Lung (tissue), 12 donors: ENCODE results near the gene MTMR1. TPM values are rescaled to one million over a fixed set of nuclear protein-coding genes. Genes with fewer than 3 reads are reported as not detected.

Source experiments
- ATAC-seq: fragments of 200-7000 bp; cut with Tn5 transposase; one replicate; pipeline ENCODE4 v1.9.1; 2020; ENCODE audit warnings: moderate number of reproducible peaks; ENCODE audit not compliant: insufficient read depth, low FRiP score
- DNase-seq, 3 donors: peaks; one replicate each; pipeline ENCODE4 v3.0.0-alpha.2; 2013 to 2017
- H3K27ac ChIP-seq, 2 donors: one replicate each; pipeline ENCODE4 v1.5.1; 2013; ENCODE audit warnings: mild to moderate bottlenecking in 2 of 2, moderate library complexity in 2 of 2, control low read depth in 1 of 2, inconsistent platforms in 1 of 2, low read depth in 1 of 2, low read length in 1 of 2
- H3K27me3 ChIP-seq, 3 donors: one replicate each; pipeline ENCODE4 v1.5.1; 2013; ENCODE audit warnings: low read length in 2 of 3; ENCODE audit not compliant: control insufficient read depth in 3 of 3, insufficient read depth in 3 of 3
- H3K36me3 ChIP-seq, 4 donors: one replicate each; pipeline ENCODE4 v1.5.1; 2013; ENCODE audit warnings: low read length in 4 of 4, mild to moderate bottlenecking in 1 of 4, moderate library complexity in 1 of 4; ENCODE audit not compliant: control insufficient read depth in 4 of 4, insufficient read depth in 4 of 4
- H3K4me1 ChIP-seq, 5 donors: one replicate each; pipeline ENCODE4 v1.5.1; 2013; ENCODE audit warnings: low read length in 5 of 5, mild to moderate bottlenecking in 2 of 5, moderate library complexity in 1 of 5; ENCODE audit not compliant: control insufficient read depth in 5 of 5, insufficient read depth in 5 of 5
- H3K4me3 ChIP-seq: one replicate; pipeline ENCODE4 v1.5.1; 2013; ENCODE audit warnings: mild to moderate bottlenecking, control low read depth, moderate library complexity
- H3K9ac ChIP-seq, 2 donors: one replicate each; pipeline ENCODE4 v1.5.1; 2013; ENCODE audit warnings: low read length in 2 of 2, control low read depth in 1 of 2; ENCODE audit not compliant: insufficient read depth in 1 of 2
- H3K9me3 ChIP-seq, 4 donors: one replicate each; pipeline ENCODE4 v1.5.1; 2013; ENCODE audit warnings: low read length in 3 of 4, mild to moderate bottlenecking in 1 of 4, moderate library complexity in 1 of 4; ENCODE audit not compliant: control insufficient read depth in 4 of 4, insufficient read depth in 3 of 4
- WGBS, 2 donors: extraction: QIAGEN DNeasy Blood & Tissue Kit; methylation state at CpG; one replicate each; pipeline ENCODE4 v1.1.7; 2013; 5-methylcytosine and 5-hydroxymethylcytosine counted together
- polyA plus RNA-seq, 2 donors: library from polyadenylated mRNA; stranded (reverse); fragments of 200-250 nt; gene quantifications; one replicate each; pipeline ENCODE4 v1.2.1, GENCODE V29; 2013
- total RNA-seq, 2 donors: library from RNA; depleted of rRNA in 1 of 2; stranded (reverse); fragments of >200 nt in 1 of 2; gene quantifications; one replicate each; pipeline ENCODE4 v1.2.1, GENCODE V29; 2014 to 2021
- TF ChIP-seq, protein P1 (sequence below): IDR thresholded peaks from 2 replicates; pipeline ENCODE4 v1.5.1; 2012; ENCODE audit warnings: mild to moderate bottlenecking; ENCODE audit errors: control extremely low read depth, extremely low read depth
- donor health status: control.
- donor health status: control.
- donor health status: Bipolar disorder and iron deficiency.
- donor health status: healthy.
- donor health status: DM: yes; HTN: yes; CAD: no.

Gene MTMR1
- total and polyA plus RNA-seq, 4 donors, result 10.0 to 37.6 (median 15.9) TPM

DNA sequence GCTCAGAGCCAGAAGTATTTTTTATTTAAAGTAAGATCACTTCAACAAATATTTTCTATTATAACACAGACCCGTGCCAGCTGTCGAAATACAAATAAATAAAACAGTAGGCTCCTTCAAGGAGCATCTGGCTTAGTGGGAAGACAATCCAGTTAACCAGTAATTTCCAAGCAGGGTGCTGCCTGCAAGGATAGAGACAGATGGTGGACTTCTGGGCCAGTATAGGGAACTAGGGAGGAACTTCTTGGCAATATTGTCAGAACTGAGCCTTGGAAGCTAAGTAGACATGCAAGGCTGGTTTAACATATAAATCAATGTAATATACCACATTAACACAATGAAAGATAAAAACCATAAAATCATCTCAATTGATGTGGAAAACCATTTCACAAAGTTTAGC is 17.0 kb upstream of the MTMR1 start:
- ATAC-seq (no peak), DNase-seq (no peak)
- Histone ChIP-seq H3K36me3 (peaks cover 0 to 2% (median 0%) of the 10 kb centered on the region in 4 donors), H3K4me1 (no peaks in the 10 kb centered on the region), H3K9me3 (peaks cover 0 to 7% (median 3%) of the 10 kb centered on the region in 4 donors), H3K9ac (no peak overlapping the region), H3K27me3 (no peaks in the 10 kb centered on the region), H3K27ac (no peak overlapping the region), H3K4me3 (no peak overlapping the region)
- 50 to 78% methylated on average over 2 of the region's 2 CpGs for WGBS, 2 donors
- TF ChIP-seq, protein P1, sequence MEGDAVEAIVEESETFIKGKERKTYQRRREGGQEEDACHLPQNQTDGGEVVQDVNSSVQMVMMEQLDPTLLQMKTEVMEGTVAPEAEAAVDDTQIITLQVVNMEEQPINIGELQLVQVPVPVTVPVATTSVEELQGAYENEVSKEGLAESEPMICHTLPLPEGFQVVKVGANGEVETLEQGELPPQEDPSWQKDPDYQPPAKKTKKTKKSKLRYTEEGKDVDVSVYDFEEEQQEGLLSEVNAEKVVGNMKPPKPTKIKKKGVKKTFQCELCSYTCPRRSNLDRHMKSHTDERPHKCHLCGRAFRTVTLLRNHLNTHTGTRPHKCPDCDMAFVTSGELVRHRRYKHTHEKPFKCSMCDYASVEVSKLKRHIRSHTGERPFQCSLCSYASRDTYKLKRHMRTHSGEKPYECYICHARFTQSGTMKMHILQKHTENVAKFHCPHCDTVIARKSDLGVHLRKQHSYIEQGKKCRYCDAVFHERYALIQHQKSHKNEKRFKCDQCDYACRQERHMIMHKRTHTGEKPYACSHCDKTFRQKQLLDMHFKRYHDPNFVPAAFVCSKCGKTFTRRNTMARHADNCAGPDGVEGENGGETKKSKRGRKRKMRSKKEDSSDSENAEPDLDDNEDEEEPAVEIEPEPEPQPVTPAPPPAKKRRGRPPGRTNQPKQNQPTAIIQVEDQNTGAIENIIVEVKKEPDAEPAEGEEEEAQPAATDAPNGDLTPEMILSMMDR, result no peak

DNA sequence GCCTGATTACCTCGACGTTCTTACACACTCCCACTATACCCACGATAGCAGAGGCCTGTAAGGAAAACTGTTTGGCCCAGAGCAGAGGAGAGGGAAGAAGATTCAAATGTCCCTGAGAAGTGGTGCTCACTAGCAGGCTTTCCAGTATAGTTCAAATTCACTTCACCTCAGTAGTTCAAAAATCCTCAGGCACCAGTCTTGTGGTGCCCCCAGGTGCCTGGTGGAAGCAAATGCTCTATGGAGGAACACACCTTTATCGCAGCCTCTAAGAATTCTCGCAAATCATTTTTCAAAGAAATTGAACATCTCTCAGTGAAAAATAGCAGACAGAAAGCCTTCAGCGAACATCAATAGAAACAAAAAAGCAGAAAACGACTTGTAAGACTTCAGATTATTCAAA is 12.2 kb upstream of the MTMR1 start:
- TF ChIP-seq, protein P1, result no peak
- Histone ChIP-seq H3K9me3 (peaks cover 0 to 10% (median 3%) of the 10 kb centered on the region in 4 donors), H3K27me3 (peaks cover 0 to 2% (median 0%) of the 10 kb centered on the region in 3 donors), H3K27ac (no peak overlapping the region), H3K4me3 (no peak overlapping the region), H3K36me3 (no peaks in the 10 kb centered on the region), H3K9ac (no peak overlapping the region), H3K4me1 (no peaks in the 10 kb centered on the region)
- 56 to 69% methylated on average over 7 of the region's 7 CpGs for WGBS, 2 donors
- ATAC-seq (no peak), DNase-seq (peak in 2 of 3 donors; percentile 21 to 24)

- TF ChIP-seq, protein P1, result no peak
- no peak overlapping the region for H3K4me3 ChIP-seq
- H3K9ac ChIP-seq, result no peak overlapping the region
- H3K27me3 ChIP-seq, result peaks cover 0 to 2% (median 0%) of the 10 kb centered on the region in 3 donors
- no peak for DNase-seq
- H3K27ac ChIP-seq, result no peak overlapping the region
- no peaks in the 10 kb centered on the region for H3K4me1 ChIP-seq
- no peak for ATAC-seq
- WGBS, 2 donors, result 79 to 97% methylated on average over 3 of the region's 3 CpGs
- no peaks in the 10 kb centered on the region for H3K36me3 ChIP-seq
- H3K9me3 ChIP-seq, result peaks cover 0 to 3% (median 0%) of the 10 kb centered on the region in 4 donors
These were observed 10.1 kb upstream of the MTMR1 start for GRCh38 chrX:150683112-150683511.

DNA sequence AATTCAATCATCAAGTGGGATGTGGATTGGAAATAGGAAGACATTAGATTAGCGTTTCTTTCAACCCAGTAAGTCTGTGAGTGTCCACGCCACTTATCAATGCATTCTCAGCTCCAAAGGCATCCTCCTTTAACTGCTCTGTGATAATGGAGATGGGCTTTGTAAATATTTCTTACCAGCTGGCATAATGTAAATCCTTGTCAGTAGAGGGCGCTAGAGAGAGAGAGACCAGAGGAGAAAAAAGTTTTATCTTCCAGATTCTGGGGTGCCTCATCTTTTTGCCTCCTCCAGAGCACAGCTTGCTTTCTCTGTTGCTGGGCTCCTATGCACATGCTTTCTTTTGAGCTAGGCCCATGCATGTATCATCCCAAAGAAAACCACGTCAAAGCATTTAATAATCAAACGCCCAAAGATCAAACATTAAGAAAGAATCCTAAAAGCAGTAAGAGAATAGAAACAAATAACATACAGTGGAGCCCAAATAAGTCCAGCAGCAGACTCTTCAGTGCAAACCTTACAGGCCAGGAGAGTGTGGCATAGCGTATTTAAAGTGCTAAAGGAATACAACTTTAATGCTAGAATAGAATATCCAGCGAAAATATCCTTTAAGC is 9.6 kb upstream of the MTMR1 start:
- H3K4me1 ChIP-seq, result no peaks in the 10 kb centered on the region
- DNase-seq, result peak in 2 of 3 donors; percentile 16 to 21
- WGBS, 2 donors, result 39 to 59% methylated on average over 7 of the region's 7 CpGs
- peaks cover 0 to 3% (median 0%) of the 10 kb centered on the region in 4 donors for H3K9me3 ChIP-seq
- H3K36me3 ChIP-seq, result no peaks in the 10 kb centered on the region
- TF ChIP-seq, protein P1, result peak; percentile 5
- H3K9ac ChIP-seq, result no peak overlapping the region
- peaks cover 0 to 2% (median 0%) of the 10 kb centered on the region in 3 donors for H3K27me3 ChIP-seq
- no peak for ATAC-seq
- H3K4me3 ChIP-seq, result no peak overlapping the region
- H3K27ac ChIP-seq, result no peak overlapping the region
